ENCODE data around the gene NPPC. TPM values are rescaled to one million over a fixed set of nuclear protein-coding genes. Genes with fewer than 3 reads are reported as not detected.
A peak's percentile ranks its signal among the peaks of the same experiment; 100 is the strongest.

NPPC gene
- total and polyA plus RNA-seq, 2 of the 8 experiments (the other 6 are each of a cell fraction or from before 2014, with no cell fraction given), result 1.3 to 4.7 TPM

GRCh38 chr2:231940795-231941194 is 14.6 kb upstream of the NPPC start:
- Histone ChIP-seq H3K4me3 (ENCODE audit: extremely low read depth in 1 of 4, insufficient read depth in 2 of 4, low read depth in 3 of 4, low read length in 4 of 4) (no peak overlapping the region), H2AFZ (ENCODE audit: low read length) (0 out of 2 replicates have a peak overlapping the region, but pooled peaks have one; percentile 66), H3K56ac (replicated peaks; ENCODE audit: insufficient read length, low read depth, low read length) (no peak overlapping the region), H3K36me3 (ENCODE audit: control insufficient read depth in 2 of 4, insufficient read depth in 4 of 4, low read length in 3 of 4) (no peaks in the 10 kb centered on the region), H3K9ac (replicated peaks in 1 of 4; ENCODE audit: extremely low read depth in 1 of 4, low read depth in 3 of 4, low read length in 3 of 4) (no peak overlapping the region), H2BK5ac (ENCODE audit: low read depth, low read length) (no peak overlapping the region), H3K23ac (ENCODE audit: insufficient read length) (no peak overlapping the region), H2BK12ac (ENCODE audit: low read depth, low read length) (no peak overlapping the region), H2BK20ac (ENCODE audit: low read length) (no peak overlapping the region), H3K4me2 (ENCODE audit: insufficient read depth in 1 of 2, low read depth in 2 of 2, low read length in 2 of 2) (no peak overlapping the region), H4K5ac (ENCODE audit: insufficient read length, low read depth, low read length) (no peak overlapping the region), H3K27me3 (replicated peaks in 1 of 4; ENCODE audit: control insufficient read depth in 3 of 4, extremely low read depth in 1 of 4, insufficient read depth in 3 of 4, low read length in 3 of 4) (no peaks in the 10 kb centered on the region), H3K4ac (replicated peaks; ENCODE audit: insufficient read length, low read depth, low read length) (no peak overlapping the region), H3K4me1 (replicated peaks in 1 of 4; ENCODE audit: control insufficient read depth in 3 of 4, insufficient read depth in 4 of 4, low read length in 3 of 4) (no peaks in the 10 kb centered on the region), H3K14ac (ENCODE audit: insufficient read length) (no peak overlapping the region), H3K79me1 (ENCODE audit: low read depth, low read length) (no peaks in the 10 kb centered on the region), H4K91ac (replicated peaks; ENCODE audit: insufficient read length, low read length) (no peak overlapping the region), H3K23me2 (ENCODE audit: low read depth, low read length) (no peaks in the 10 kb centered on the region), H4K20me1 (replicated peaks in 1 of 2; ENCODE audit: control insufficient read depth in 1 of 2, insufficient read depth in 2 of 2, low read length in 2 of 2) (no peaks in the 10 kb centered on the region), H2AK5ac (ENCODE audit: low read depth, low read length) (no peak overlapping the region), H3K27ac (ENCODE audit: low read depth, low read length) (no peak overlapping the region), H2BK15ac (ENCODE audit: low read length) (no peak overlapping the region), H3K18ac (ENCODE audit: extremely low read depth, low read length) (no peak overlapping the region), H2BK120ac (replicated peaks; ENCODE audit: low read depth, low read length) (no peak overlapping the region), H3K9me3 (ENCODE audit: insufficient read depth in 2 of 2, low read depth in 1 of 2, low read length in 1 of 2) (no peaks in the 10 kb centered on the region), H4K8ac (ENCODE audit: extremely low read depth, insufficient read depth, low read length) (no peak overlapping the region), H3K79me2 (ENCODE audit: control insufficient read depth in 1 of 2, insufficient read depth in 2 of 2, low read length in 2 of 2) (no peaks in the 10 kb centered on the region)
- no peak for DNase-seq (ENCODE audit: low read depth in 1 of 2, low spot score in 2 of 2)
- no peak for FAIRE-seq
- POLR2A ChIA-PET (ENCODE audit: partially characterized antibody), result interaction anchor here (1.3 kb wide), 1 partner anchor 21 kb away, joined by 4 read pairs; the partner anchor contains the start of gene DIS3L2
- CTCF ChIA-PET (ENCODE audit: partially characterized antibody), result interaction anchor here (1.4 to 2.9 kb wide), 4 partner anchors 11 to 176 kb away, joined by 3 to 24 read pairs (median 8); partner anchors contain the start of gene NPPC
- 78% methylated on average over 3 of the region's 3 CpGs; no CpG with 5 or more reads in 1 of the 2 experiments for WGBS, 2 experiments (ENCODE audit: extremely low coverage in 1 of 2, insufficient coverage in 1 of 2, insufficient read length in 1 of 2, insufficient replicate concordance in 2 of 2, low coverage in 1 of 2, low lambda C conversion rate in 2 of 2, missing lambda C conversion rate in 1 of 2)
- TF ChIP-seq ATF2 (IDR thresholded peaks at IDR 0.05; ENCODE audit: low read length), result no peak
- no peak for TF ChIP-seq PHF8 (conservative IDR thresholded peaks at IDR 0.05; ENCODE audit: low read depth, low read length)
- TF ChIP-seq RBBP5 (IDR thresholded peaks at IDR 0.05; ENCODE audit: borderline replicate concordance, low read depth, low read length), result no peak
- no peak for TF ChIP-seq CREB1 (IDR thresholded peaks at IDR 0.05)
- no peak for TF ChIP-seq SIN3A (conservative IDR thresholded peaks at IDR 0.05 in 1 of 2, IDR thresholded peaks at IDR 0.05 in 1 of 2; ENCODE audit: low read depth in 1 of 2, low read length in 2 of 2)
- no peak for TF ChIP-seq TCF12 (IDR thresholded peaks at IDR 0.05; ENCODE audit: low read depth, low read length)

All from H1 (cell line).